GM21737 (cell line): ENCODE results near the gene ZNF385D.

Experiments
- ATAC-seq: cut with Tn5 transposase; IDR thresholded peaks from one replicate; pipeline ENCODE4 v1.9.1; 2021; ENCODE audit warnings: mild to moderate bottlenecking, moderate library complexity; ENCODE audit not compliant: unreplicated experiment

The ZNF385D gene

GRCh38 chr3:21750831-21751391 lies at the start of gene ZNF385D:
ZNF385D (minus strand) TSS chr3:21751210; CDS start chr3:21750916, 294 bp downstream.
- ATAC-seq, result no peak

- no peak for ATAC-seq
These were observed 47.5 kb upstream of the ZNF385D start for GRCh38 chr3:21798356-21799088.

GRCh38 chr3:21795921-21796320 lies 44.9 kb upstream of the ZNF385D start:
- no peak for ATAC-seq

GRCh38 chr3:21795152-21795837 lies 44.3 kb upstream of the ZNF385D start:
- no peak for ATAC-seq

- ATAC-seq, result no peak
These were observed 43.3 kb upstream of the ZNF385D start for GRCh38 chr3:21794291-21794690.

GRCh38 chr3:21792176-21792575 lies 41.2 kb upstream of the ZNF385D start:
- ATAC-seq, result no peak

GRCh38 chr3:21791356-21791755 lies 40.3 kb upstream of the ZNF385D start:
- ATAC-seq, result no peak

- ATAC-seq, result no peak
These were observed 39.5 kb upstream of the ZNF385D start for GRCh38 chr3:21790466-21790865.

GRCh38 chr3:21789730-21790129 lies 38.7 kb upstream of the ZNF385D start:
- no peak for ATAC-seq

GRCh38 chr3:21786438-21786797 lies 35.4 kb upstream of the ZNF385D start:
- ATAC-seq, result no peak

- no peak for ATAC-seq
These were observed 34.9 kb upstream of the ZNF385D start for GRCh38 chr3:21785765-21786437.

- ATAC-seq, result no peak
These were observed 32.8 kb upstream of the ZNF385D start for GRCh38 chr3:21783839-21784238.

GRCh38 chr3:21781355-21781754 lies 30.3 kb upstream of the ZNF385D start:
- ATAC-seq, result no peak

GRCh38 chr3:21779909-21780308 lies 28.9 kb upstream of the ZNF385D start:
- no peak for ATAC-seq

- no peak for ATAC-seq
These were observed 27.7 kb upstream of the ZNF385D start for GRCh38 chr3:21778715-21779114.

GRCh38 chr3:21777821-21778220 lies 26.8 kb upstream of the ZNF385D start:
- ATAC-seq, result no peak

GRCh38 chr3:21766002-21766401 lies 15.0 kb upstream of the ZNF385D start:
- no peak for ATAC-seq

- no peak for ATAC-seq
These were observed 4.9 kb upstream of the ZNF385D start for GRCh38 chr3:21755896-21756295.

- ATAC-seq, result no peak
These were observed 3.8 kb upstream of the ZNF385D start for GRCh38 chr3:21754839-21755238.

GRCh38 chr3:21752749-21753347 lies 1.8 kb upstream of the ZNF385D start:
- no peak for ATAC-seq

- no peak for ATAC-seq
These were observed 876 bp upstream of the ZNF385D start for GRCh38 chr3:21751886-21752285.
